Kidney capillary endothelial cell (primary cell): ENCODE measurements around the gene SLC13A5.
"Not testable (repeated sequence)": the region's sequence is repeated elsewhere in the genome, so short reads cannot be mapped to it uniquely, and the experiment has no call there.

Experiments used
- DNase-seq: peaks from one replicate; pipeline ENCODE4 v3.0.0-alpha.2; 2018; ENCODE audit warnings: low spot score

The SLC13A5 gene

GRCh38 chr17:6683730-6684459 is 29.3 kb downstream of the SLC13A5 start:
- DNase-seq = no peak

GRCh38 chr17:6683081-6683684 is 30.0 kb downstream of the SLC13A5 start:
- no peak for DNase-seq

DNA sequence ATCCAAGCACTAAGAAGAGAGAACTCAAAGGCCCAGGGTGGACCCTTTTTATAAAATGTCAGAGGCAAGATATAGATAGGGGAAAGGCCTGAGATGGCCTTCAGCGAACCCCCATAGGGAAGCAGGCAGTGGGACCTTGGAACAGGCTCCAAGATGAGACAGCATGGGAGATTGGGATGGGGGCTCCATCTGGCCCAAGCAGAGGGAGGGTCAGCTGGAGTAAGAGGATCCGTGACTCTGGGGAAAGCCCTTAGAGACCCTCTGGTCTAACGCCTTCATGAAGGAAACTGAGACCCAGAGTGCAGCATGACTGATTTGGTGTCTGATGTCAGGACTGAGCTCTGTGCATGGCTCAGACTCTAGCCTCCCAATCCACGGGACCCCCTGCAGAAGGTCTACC is 30.8 kb downstream of the SLC13A5 start:
- no peak for DNase-seq

DNA sequence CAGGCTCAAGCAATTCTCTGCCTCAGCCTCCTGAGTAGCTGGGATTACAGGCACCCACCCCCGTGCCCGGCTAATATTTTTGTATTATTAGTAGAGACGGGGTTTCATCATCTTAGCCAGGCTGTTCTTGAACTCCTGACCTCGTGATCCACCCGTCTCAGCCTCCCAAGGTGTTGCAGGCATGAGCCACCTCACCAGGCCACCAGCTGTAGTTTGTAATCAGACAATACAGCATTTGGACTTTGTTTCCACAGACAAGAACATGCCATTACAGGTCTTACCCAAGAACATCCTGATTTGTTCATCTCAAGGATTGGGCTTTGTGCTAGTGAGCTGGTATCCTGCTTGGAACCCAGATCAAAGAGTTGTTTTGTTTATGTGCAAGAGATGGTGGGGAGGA is 31.5 kb downstream of the SLC13A5 start:
- DNase-seq = no peak

- no peak for DNase-seq
These were observed 32.0 kb downstream of the SLC13A5 start for GRCh38 chr17:6681176-6681575.

GRCh38 chr17:6679241-6679640 is 33.9 kb downstream of the SLC13A5 start:
- DNase-seq = no peak

DNA sequence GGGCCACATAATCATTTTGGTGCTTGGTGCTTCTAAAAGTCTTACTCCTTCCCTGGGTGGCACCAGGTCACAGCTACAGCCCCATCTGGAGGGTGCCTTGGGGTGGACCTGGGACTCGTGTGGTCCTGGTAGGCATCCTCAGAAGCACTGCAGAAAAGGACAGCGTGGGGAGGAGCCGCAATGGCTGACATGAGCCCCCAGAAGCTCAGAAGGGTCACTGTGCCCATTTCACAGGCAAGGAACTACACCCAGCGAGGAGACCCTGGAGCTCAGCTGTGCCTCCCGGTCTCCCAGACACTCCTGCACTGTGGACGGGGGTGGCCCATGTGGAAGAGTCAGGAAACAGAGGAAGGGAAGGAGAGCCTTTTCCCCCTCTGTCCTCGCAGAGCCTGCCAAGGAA is 35.2 kb downstream of the SLC13A5 start:
- DNase-seq = no peak

GRCh38 chr17:6677158-6677831 is 35.9 kb downstream of the SLC13A5 start:
- no peak for DNase-seq

DNA sequence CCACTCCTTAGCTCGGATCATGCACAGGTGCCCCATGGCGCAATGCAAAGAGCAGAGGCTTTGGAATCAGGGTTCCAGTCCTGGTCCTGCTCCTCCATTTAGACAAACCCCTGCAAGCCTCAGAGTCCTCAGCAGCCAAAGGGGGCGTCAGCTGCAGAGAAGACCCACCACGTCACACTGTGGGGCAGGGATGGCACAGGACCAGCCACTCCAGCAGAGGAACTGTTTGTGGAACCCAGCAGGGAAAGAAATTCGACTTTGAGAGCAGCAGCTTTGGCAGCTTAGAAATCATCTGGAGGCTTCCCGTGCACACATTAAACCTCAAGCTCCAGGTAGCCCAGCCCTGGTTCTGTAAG is 36.4 kb downstream of the SLC13A5 start:
- no peak for DNase-seq

- DNase-seq = no peak
These were observed 37.9 kb downstream of the SLC13A5 start for GRCh38 chr17:6675201-6675825.

- DNase-seq = no peak
These were observed 38.6 kb downstream of the SLC13A5 start for GRCh38 chr17:6674586-6674985.

DNA sequence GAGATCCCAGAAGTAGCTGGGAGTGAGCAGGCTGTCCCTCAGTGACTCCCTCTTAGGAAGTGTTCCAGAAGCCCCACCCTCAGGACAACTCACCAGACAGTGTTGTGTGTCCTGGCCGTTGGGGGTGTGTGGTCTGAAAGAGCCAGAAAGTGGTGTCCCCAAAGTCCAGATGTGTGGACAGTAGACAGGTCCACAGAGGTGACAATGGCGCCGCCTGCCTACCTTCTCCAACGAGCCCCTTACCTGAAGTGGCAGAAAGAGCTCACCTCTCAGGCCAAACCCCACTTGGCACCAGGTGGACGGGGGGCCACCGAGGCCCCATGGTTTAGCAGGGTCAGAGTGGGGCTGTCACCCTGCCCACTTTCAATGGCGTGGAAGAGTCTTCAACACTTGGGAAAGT is 41.7 kb downstream of the SLC13A5 start:
- no peak for DNase-seq

DNA sequence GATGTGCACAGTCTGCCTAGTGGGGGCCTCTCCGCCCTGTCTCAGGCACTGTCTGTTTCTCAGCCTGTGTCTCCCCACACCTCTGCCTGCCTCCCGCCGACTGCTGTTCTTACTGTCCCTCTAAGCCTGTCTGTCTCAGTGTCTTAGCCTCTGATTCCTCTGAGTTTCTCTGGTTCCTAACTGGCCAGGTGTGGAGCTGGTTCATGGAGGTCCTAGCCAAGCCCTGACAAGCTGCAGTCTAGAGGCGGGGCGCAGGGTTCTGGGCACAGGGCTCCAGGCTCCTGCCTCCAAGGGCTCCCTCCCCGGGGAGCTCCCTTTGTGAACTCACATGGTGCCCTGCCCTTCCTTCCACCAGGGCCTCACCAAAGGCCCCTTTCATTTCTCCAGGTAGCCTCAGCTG is 42.2 kb downstream of the SLC13A5 start:
- DNase-seq = no peak

- DNase-seq = no peak
These were observed 42.6 kb downstream of the SLC13A5 start for GRCh38 chr17:6670571-6670970.

DNA sequence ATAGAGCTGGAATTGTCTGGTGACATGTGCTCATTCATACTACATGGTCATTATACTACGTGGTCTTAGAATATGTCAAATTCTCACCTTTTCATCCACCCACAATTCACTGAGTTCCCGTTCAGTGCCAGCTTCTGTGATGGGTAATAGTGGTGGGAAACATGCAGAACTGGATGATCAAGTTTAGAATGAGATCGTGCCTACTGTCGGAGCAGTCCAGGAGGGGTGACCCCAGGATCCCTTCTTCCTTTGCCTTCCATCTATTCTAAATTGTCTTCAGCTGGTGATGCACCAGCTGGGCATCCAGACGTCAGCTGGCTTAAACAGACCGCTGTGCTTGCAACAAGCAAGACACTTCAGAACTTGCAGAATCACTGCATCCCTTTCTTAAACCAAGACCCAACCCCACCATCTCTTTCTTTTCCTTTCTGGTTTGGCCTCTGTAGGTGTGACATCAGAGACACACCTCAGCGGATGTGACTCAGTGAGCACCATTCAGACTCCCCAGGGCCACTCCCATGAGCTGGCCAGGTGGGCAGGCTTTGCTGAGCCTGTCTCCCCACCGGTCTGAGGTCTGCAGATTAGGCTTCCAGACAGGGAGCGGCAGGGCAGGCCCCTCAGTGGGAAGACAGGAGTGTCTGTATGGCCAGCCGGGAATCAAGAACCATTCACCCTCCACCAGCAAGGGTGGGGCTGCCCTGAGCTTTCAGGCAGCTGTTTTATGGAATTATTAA is 43.5 kb downstream of the SLC13A5 start:
- no peak for DNase-seq

DNA sequence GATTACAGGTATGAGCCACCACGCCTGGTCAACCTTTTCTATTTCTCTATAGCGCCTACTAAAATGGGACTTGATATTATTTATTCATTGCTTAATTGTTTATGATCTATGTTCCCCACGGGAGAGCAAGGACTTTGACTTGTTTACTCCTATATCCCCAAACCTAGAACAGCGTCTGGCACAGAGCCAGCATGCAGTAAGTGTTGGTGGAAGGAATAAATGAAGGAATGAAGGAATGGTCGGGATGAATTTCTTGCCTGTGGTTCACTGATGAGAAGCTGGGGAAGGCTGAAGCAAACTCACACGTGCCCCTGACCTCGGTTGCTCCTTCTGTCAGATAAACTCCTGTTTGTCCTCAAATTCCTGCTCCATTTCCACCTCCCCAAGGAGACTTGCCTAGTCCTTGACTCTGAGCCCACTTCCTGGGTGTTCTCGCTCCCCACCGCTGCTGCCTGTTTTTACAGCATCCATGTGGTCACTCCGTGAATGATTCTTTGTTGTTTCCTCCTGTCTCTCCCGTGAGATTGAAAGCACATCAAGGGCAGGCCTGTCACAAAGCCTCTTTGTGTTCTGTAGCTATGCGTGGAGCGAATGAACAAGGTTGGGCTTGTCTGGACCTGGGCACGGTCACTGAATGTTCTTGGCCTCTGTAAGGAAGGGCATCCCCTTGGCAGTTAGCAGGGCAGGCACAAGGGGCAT is 44.3 kb downstream of the SLC13A5 start:
- no peak for DNase-seq

- no peak for DNase-seq
These were observed 45.0 kb downstream of the SLC13A5 start for GRCh38 chr17:6668219-6668618.

DNA sequence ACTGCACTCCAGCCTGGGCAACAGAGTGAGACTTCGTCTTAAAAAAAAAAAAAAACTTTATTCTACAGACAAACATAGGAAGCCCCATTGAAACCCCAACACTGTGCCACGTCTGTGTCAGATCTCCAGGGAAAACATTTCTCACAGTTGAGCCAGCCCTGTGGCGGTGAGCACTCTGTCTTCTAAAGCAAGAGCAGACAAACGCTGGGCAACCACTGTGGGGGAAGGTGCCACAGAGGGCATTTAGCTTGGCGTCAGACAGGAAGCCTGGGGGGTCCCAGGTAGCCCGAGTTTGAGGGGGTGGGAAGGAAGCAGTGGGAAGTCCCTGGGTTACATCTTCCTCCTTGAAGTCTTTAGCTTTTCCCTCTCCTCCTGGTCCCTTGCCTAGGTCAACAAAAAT is 45.7 kb downstream of the SLC13A5 start:
- no peak for DNase-seq

- DNase-seq = no peak
These were observed 46.6 kb downstream of the SLC13A5 start for GRCh38 chr17:6666557-6666956.

- DNase-seq = peak; percentile 74
These were observed 47.1 kb downstream of the SLC13A5 start for GRCh38 chr17:6666077-6666521.

DNA sequence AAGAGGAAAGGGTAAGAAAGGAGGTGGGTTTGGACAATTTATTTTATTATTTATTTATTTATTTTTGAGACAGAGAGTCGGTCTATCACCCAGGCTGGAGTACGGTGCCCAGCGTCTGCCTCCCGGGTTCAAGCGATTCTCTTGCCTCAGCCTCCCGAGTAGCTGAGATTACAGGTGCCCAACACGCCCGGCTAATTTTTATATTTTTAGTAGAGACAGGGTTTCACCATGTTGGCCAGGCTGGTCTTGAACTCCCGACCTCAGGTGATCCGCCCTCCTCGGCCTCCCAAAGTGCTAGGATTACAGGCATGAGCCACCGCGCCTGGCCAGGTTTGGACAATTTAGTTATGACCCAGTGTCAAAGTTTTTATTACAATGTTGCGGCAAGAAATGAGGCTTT is 50.0 kb downstream of the SLC13A5 start:
- DNase-seq = not testable (repeated sequence)

- no peak for DNase-seq
These were observed 51.7 kb downstream of the SLC13A5 start for GRCh38 chr17:6661464-6661848.
